Neural progenitor cell (in vitro differentiated cells): ENCODE data around the gene LAMC1.

Experiments
- EZH2 ChIP-seq: fragments of 200-600 bp; sonication (generic); IDR thresholded peaks from 2 replicates; pipeline ENCODE4 v1.6.1; 2017; ENCODE audit warnings: antibody characterized with exemption, mild to moderate bottlenecking, moderate library complexity
- EZH2phosphoT487 ChIP-seq: fragments of 200-600 bp; sonication (generic); IDR thresholded peaks from 2 replicates; pipeline ENCODE4 v1.6.1; 2017; ENCODE audit warnings: antibody characterized with exemption
- TF ChIP-seq, protein P1 (sequence below): fragments of 200-600 bp; sonication (generic); IDR thresholded peaks from 2 replicates; pipeline ENCODE4 v1.5.1; 2017; ENCODE audit warnings: antibody characterized with exemption, mild to moderate bottlenecking

DNA sequence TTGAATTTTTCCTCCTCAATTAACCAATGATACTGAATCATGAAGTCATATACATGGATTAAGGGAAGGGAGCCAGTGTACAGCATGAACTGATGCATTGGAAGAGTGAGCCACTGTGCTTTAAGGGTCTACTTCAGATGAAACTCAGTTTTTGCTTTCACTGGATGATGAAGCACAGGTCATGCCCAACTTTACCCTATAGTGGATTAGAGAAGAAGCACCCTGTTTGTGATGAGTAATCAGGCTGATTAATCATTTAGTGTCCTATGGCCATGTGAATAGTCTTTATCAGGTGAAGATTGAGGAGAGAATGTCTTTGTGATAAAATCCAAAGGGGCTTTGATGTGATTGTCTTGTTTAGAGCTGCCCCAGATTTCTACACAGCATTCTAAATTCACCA, 24.7 kb upstream of the LAMC1 start:
- TF ChIP-seq EZH2phosphoT487 (no peak), EZH2 (no peak)
- TF ChIP-seq, protein P1, sequence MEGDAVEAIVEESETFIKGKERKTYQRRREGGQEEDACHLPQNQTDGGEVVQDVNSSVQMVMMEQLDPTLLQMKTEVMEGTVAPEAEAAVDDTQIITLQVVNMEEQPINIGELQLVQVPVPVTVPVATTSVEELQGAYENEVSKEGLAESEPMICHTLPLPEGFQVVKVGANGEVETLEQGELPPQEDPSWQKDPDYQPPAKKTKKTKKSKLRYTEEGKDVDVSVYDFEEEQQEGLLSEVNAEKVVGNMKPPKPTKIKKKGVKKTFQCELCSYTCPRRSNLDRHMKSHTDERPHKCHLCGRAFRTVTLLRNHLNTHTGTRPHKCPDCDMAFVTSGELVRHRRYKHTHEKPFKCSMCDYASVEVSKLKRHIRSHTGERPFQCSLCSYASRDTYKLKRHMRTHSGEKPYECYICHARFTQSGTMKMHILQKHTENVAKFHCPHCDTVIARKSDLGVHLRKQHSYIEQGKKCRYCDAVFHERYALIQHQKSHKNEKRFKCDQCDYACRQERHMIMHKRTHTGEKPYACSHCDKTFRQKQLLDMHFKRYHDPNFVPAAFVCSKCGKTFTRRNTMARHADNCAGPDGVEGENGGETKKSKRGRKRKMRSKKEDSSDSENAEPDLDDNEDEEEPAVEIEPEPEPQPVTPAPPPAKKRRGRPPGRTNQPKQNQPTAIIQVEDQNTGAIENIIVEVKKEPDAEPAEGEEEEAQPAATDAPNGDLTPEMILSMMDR = no peak
